WI38 (cell line): Measurements from ENCODE around the gene ERLEC1.

Source experiments
- H3K4me3 ChIP-seq: 2 replicates; pipeline ENCODE4 v1.5.1; 2011; ENCODE audit warnings: low read depth, mild to moderate bottlenecking, control low read depth, low read length
- CTCF ChIP-seq: IDR thresholded peaks from 2 replicates; pipeline ENCODE4 v1.5.1; 2012; ENCODE audit warnings: low read depth, mild to moderate bottlenecking, control low read depth, low read length

ERLEC1 gene

GRCh38 chr2:53867169-53867568, 80.3 kb downstream of the ERLEC1 start:
- no peak overlapping the region for H3K4me3 ChIP-seq
- no peak for TF ChIP-seq CTCF

- no peak for TF ChIP-seq CTCF
- H3K4me3 ChIP-seq: no peak overlapping the region
Observed at GRCh38 chr2:53867773-53868172, 80.9 kb downstream of the ERLEC1 start.
